ENCODE data around the gene THSD8. TPM values are rescaled to one million over a fixed set of nuclear protein-coding genes. Genes with fewer than 3 reads are reported as not detected.
"Not testable (repeated sequence)": the region's sequence is repeated elsewhere in the genome, so short reads cannot be mapped to it uniquely, and the experiment has no call there.

THSD8 gene
- total RNA-seq, 4 donors from 2014 or later, result not detected

DNA sequence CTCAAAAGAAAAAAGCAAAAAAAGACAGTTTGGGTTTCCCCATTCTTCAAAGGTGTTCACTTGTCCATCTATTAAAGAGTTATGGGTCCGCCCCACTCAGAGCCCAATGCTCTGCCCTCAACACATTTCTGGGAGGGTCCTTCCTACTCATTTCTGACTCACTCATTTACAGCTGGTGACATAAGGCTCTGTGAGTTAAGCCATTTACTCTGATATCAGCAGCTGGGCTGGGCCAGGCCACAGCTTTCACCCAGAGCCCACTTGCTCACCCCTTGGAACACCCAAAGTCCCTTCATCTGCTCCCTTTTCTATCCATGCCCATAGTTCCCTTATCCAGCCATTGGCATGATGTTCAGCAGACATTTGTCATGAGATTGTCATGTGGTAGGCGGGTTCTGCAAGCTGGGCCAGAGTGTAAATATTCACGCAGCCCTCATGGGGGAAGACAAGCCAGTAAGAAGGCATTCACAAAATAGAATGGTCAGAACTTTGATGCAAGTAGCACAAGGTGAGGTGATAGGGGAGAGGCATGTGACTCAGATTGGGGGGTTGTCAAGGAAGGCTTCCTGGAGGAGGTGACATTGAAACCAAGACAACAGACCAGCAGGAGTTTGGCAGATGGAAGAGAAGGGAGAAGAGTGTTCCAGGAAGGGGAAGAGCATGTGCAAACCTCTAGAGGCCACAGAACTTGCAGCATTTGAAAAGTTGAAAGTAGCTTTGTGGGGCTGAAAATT, 42.3 kb downstream of the THSD8 start:
- WGBS, 2 donors (ENCODE audit: low coverage in 1 of 2), result 91 to 100% methylated on average over 1 to 3 of the region's 3 CpGs
- no peaks in the 10 kb centered on the region for H3K36me3 ChIP-seq
- no peak for ATAC-seq
- peaks cover 78% of the 10 kb centered on the region for H3K27me3 ChIP-seq
- H3K4me3 ChIP-seq, result no peak overlapping the region
- H3K27ac ChIP-seq, result no peak overlapping the region
- no peaks in the 10 kb centered on the region for H3K9me3 ChIP-seq
- peaks cover 0 to 22% (median 9%) of the 10 kb centered on the region in 3 donors for H3K4me1 ChIP-seq
- TF ChIP-seq POLR2AphosphoS5 (IDR thresholded peaks at IDR 0.05) (no peak), EP300 (IDR thresholded peaks at IDR 0.05) (no peak), POLR2A (IDR thresholded peaks at IDR 0.05) (no peak)
- TF ChIP-seq, protein P1, sequence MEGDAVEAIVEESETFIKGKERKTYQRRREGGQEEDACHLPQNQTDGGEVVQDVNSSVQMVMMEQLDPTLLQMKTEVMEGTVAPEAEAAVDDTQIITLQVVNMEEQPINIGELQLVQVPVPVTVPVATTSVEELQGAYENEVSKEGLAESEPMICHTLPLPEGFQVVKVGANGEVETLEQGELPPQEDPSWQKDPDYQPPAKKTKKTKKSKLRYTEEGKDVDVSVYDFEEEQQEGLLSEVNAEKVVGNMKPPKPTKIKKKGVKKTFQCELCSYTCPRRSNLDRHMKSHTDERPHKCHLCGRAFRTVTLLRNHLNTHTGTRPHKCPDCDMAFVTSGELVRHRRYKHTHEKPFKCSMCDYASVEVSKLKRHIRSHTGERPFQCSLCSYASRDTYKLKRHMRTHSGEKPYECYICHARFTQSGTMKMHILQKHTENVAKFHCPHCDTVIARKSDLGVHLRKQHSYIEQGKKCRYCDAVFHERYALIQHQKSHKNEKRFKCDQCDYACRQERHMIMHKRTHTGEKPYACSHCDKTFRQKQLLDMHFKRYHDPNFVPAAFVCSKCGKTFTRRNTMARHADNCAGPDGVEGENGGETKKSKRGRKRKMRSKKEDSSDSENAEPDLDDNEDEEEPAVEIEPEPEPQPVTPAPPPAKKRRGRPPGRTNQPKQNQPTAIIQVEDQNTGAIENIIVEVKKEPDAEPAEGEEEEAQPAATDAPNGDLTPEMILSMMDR (IDR thresholded peaks at IDR 0.05), result no peak

- not testable (repeated sequence) for H3K9me3 ChIP-seq, H3K27ac ChIP-seq, H3K4me3 ChIP-seq, ATAC-seq, H3K36me3 ChIP-seq
- Histone ChIP-seq H3K4me1 (peaks cover 0 to 11% (median 4%) of the 10 kb centered on the region in 3 donors), H3K27me3 (peaks cover 55% of the 10 kb centered on the region)
- 79 to 81% methylated on average over 6 of the region's 7 CpGs for WGBS, 2 donors (ENCODE audit: low coverage in 1 of 2)
These were observed 44.7 kb downstream of the THSD8 start for GRCh38 chr19:12846613-12847012.

DNA sequence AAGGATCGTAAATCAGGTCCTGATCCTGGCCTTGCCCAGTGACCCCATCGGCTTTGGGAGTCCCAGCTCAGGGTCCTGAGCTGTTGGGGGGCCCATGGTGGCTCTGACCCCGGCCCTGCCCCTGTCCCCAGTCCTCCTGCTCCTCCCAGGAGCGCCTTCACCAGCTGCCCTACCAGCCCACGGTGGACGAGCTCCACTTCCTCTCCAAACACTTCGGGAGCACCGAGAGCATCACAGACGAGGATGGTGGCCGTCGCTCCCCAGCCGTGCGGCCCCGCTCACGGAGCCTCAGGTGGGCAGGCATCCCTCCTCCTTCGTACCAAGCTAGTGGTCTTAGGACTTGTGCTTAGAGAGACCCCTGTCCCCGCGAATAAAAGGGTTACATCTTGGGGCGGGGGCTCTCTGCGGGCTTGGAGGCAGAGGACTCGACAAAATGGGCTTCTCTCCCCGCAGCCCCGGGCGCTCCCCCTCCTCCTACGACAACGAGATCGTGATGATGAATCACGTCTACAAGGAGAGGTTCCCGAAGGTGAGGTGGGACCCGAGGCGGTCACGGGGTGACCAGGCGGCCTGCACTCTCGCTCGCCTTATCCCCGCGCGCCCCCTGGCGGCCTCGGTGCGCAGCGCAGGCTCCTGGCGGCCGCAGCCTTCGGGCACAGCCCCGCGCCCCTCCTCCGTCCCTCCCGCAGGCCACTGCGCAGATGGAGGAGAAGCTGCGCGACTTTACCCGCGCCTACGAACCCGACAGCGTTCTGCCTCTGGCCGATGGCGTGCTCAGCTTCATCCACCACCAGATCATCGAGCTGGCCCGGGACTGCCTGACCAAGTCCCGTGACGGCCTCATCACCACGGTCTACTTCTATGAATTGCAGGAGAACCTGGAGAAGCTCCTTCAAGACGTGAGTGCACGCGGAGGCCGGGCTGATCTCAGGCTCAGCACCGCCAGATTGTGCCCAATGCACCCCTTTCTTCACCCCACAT, 45.6 kb downstream of the THSD8 start:
- H3K9me3 ChIP-seq, result no peaks in the 10 kb centered on the region
- H3K36me3 ChIP-seq, result no peaks in the 10 kb centered on the region
- H3K4me1 ChIP-seq, result peaks cover 0 to 11% (median 4%) of the 10 kb centered on the region in 3 donors
- peak; percentile 94 for ATAC-seq
- peak overlapping the region in 1 of 4 donors; percentile 15 for H3K27ac ChIP-seq
- TF ChIP-seq, protein P1 (IDR thresholded peaks at IDR 0.05), result peak; percentile 98 to 99 (median 98)
- TF ChIP-seq POLR2A (IDR thresholded peaks at IDR 0.05), result no peak
- TF ChIP-seq EP300 (IDR thresholded peaks at IDR 0.05), result no peak
- peak; percentile 11 for TF ChIP-seq POLR2AphosphoS5 (IDR thresholded peaks at IDR 0.05)
- peak overlapping the region in 1 of 2 donors; percentile 26 for H3K4me3 ChIP-seq
- 35 to 50% methylated on average over 1 to 10 of the region's 69 CpGs for WGBS, 2 donors (ENCODE audit: low coverage in 1 of 2)
- peaks cover 52% of the 10 kb centered on the region for H3K27me3 ChIP-seq

Small RNAs within 50 kb of the gene (small RNA-seq; reads per million reads assigned to genes)
- gene MIR5684 (0 reads per million in 4 donors), gene MIR6794 (0 reads per million in 4 donors)

Other genes with a start within 250 kb of the THSD8 start
- gene ZNF490, start 191.3 kb upstream of the THSD8 start, total RNA-seq, result 1 to 10 TPM; 5.1 to 8.6 (median 6.7) TPM
- 10 to 100 TPM; 16.7 to 29.7 (median 20.4) TPM for gene ZNF791, start 191.1 kb upstream of the THSD8 start, total RNA-seq
- 10 to 100 TPM; 61.3 to 98.1 (median 70.8) TPM for gene MAN2B1, start 135.3 kb upstream of the THSD8 start, total RNA-seq
- 10 to 100 TPM in 3 of 4 donors, 1 to 10 TPM in 1; 8.8 to 19.8 (median 15.5) TPM for gene WDR83, start 135.3 kb upstream of the THSD8 start, total RNA-seq
- 100 to 1,000 TPM in 1 of 4 donors, 10 to 100 TPM in 3; 77.3 to 122 (median 92.1) TPM for gene DHPS, start 120.2 kb upstream of the THSD8 start, total RNA-seq
- gene GNG14, start 114.1 kb upstream of the THSD8 start, total RNA-seq, result not detected
- 1 to 10 TPM; 3.8 to 7.5 (median 4.1) TPM for gene FBXW9, start 105.4 kb upstream of the THSD8 start, total RNA-seq
- gene TNPO2, start 78.1 kb upstream of the THSD8 start, total RNA-seq, result 10 to 100 TPM; 52.0 to 89.2 (median 76.1) TPM
- 100 to 1,000 TPM; 364 to 432 (median 398) TPM for gene TRIR, start 67.4 kb upstream of the THSD8 start, total RNA-seq
- gene GET3, start 64.6 kb upstream of the THSD8 start, total RNA-seq, result 10 to 100 TPM; 47.3 to 58.2 (median 55.8) TPM
- not detected for gene BEST2, start 50.3 kb upstream of the THSD8 start, total RNA-seq
- gene HOOK2, start 26.5 kb upstream of the THSD8 start, total RNA-seq, result 10 to 100 TPM; 13.5 to 24.1 (median 14.6) TPM
- 100 to 1,000 TPM in 3 of 4 donors, 10 to 100 TPM in 1; 99.3 to 614 (median 168) TPM for gene JUNB, start 10.6 kb upstream of the THSD8 start, total RNA-seq
- gene PRDX2, start 269 bp upstream of the THSD8 start, total RNA-seq, result 100 to 1,000 TPM; 178 to 303 (median 227) TPM
- 1 to 10 TPM; 2.0 to 9.4 (median 3.7) TPM for gene RNASEH2A, start 4.5 kb downstream of the THSD8 start, total RNA-seq
- gene RTBDN, start 32.5 kb downstream of the THSD8 start, total RNA-seq, result 1 to 10 TPM in 1 of 4 donors, not detected in 3; 1.1 TPM
- 1 to 10 TPM in 1 of 4 donors, under 1 TPM in 1, not detected in 2; 0.15 to 1.5 TPM for gene MAST1, start 36.4 kb downstream of the THSD8 start, total RNA-seq
- gene DNASE2, start 79.4 kb downstream of the THSD8 start, total RNA-seq, result 10 to 100 TPM; 22.3 to 37.1 (median 32.9) TPM
- gene KLF1, start 85.1 kb downstream of the THSD8 start, total RNA-seq, result not detected
- gene GCDH, start 89.1 kb downstream of the THSD8 start, total RNA-seq, result 10 to 100 TPM; 46.7 to 87.6 (median 56.3) TPM
- under 1 TPM in 1 of 4 donors, not detected in 3; 0.62 TPM for gene SYCE2, start 117.2 kb downstream of the THSD8 start, total RNA-seq
- 10 to 100 TPM; 32.2 to 36.1 (median 33.2) TPM for gene FARSA, start 131.6 kb downstream of the THSD8 start, total RNA-seq
- gene CALR, start 136.5 kb downstream of the THSD8 start, total RNA-seq, result 100 to 1,000 TPM; 218 to 410 (median 280) TPM
- 100 to 1,000 TPM; 133 to 219 (median 158) TPM for gene RAD23A, start 143.8 kb downstream of the THSD8 start, total RNA-seq
- gene GADD45GIP1, start 155.2 kb downstream of the THSD8 start, total RNA-seq, result 10 to 100 TPM; 32.2 to 43.6 (median 36.9) TPM
- under 1 TPM in 1 of 4 donors, not detected in 3; 0.35 TPM for gene DAND5, start 167.5 kb downstream of the THSD8 start, total RNA-seq
- gene NFIX, start 193.4 kb downstream of the THSD8 start, total RNA-seq, result 100 to 1,000 TPM in 1 of 4 donors, 10 to 100 TPM in 3; 44.7 to 145 (median 72.4) TPM

Measured in gastroesophageal sphincter (tissue), 4 donors.